Measurements from ENCODE around the gene PRSS22. TPM values are rescaled to one million over a fixed set of nuclear protein-coding genes. Genes with fewer than 3 reads are reported as not detected.

The PRSS22 gene
- total RNA-seq, 2 donors from 2014 or later: 1.9 TPM; not detected in 1

GRCh38 chr16:2820836-2821486 lies 37.0 kb downstream of the PRSS22 start:
- H3K9me3 Mint-ChIP-seq: no peaks in the 10 kb centered on the region
- ATAC-seq (replicated peaks): no peak
- peaks cover 5% of the 10 kb centered on the region for H3K27me3 Mint-ChIP-seq
- H3K4me1 Mint-ChIP-seq: no peaks in the 10 kb centered on the region
- no peak overlapping the region for H3K27ac Mint-ChIP-seq
- H3K36me3 Mint-ChIP-seq (ENCODE audit: low read depth): no peaks in the 10 kb centered on the region
- H3K4me3 Mint-ChIP-seq: no peak overlapping the region

GRCh38 chr16:2819939-2820835 lies 37.8 kb downstream of the PRSS22 start:
- H3K27ac Mint-ChIP-seq: no peak overlapping the region
- H3K4me1 Mint-ChIP-seq: no peaks in the 10 kb centered on the region
- no peaks in the 10 kb centered on the region for H3K9me3 Mint-ChIP-seq
- ATAC-seq (replicated peaks): no peak
- H3K4me3 Mint-ChIP-seq: no peak overlapping the region
- H3K36me3 Mint-ChIP-seq (ENCODE audit: low read depth): no peaks in the 10 kb centered on the region
- peaks cover 5% of the 10 kb centered on the region for H3K27me3 Mint-ChIP-seq

GRCh38 chr16:2819179-2819938 lies 38.6 kb downstream of the PRSS22 start:
- no peak overlapping the region for H3K4me3 Mint-ChIP-seq
- H3K4me1 Mint-ChIP-seq: no peaks in the 10 kb centered on the region
- H3K9me3 Mint-ChIP-seq: no peaks in the 10 kb centered on the region
- no peak for ATAC-seq (replicated peaks)
- H3K36me3 Mint-ChIP-seq (ENCODE audit: low read depth): no peaks in the 10 kb centered on the region
- peaks cover 5% of the 10 kb centered on the region for H3K27me3 Mint-ChIP-seq
- no peak overlapping the region for H3K27ac Mint-ChIP-seq

- no peak for ATAC-seq (replicated peaks)
- Mint-ChIP-seq H3K36me3 (ENCODE audit: low read depth) (no peaks in the 10 kb centered on the region), H3K4me1 (no peaks in the 10 kb centered on the region), H3K27ac (no peak overlapping the region), H3K27me3 (peaks cover 8% of the 10 kb centered on the region), H3K4me3 (no peak overlapping the region), H3K9me3 (no peaks in the 10 kb centered on the region)
Observed at GRCh38 chr16:2818272-2818876, 39.6 kb downstream of the PRSS22 start.

- ATAC-seq (replicated peaks): no peak
- H3K27ac Mint-ChIP-seq: no peak overlapping the region
- H3K36me3 Mint-ChIP-seq (ENCODE audit: low read depth): no peaks in the 10 kb centered on the region
- peaks cover 8% of the 10 kb centered on the region for H3K27me3 Mint-ChIP-seq
- no peak overlapping the region for H3K4me3 Mint-ChIP-seq
- no peaks in the 10 kb centered on the region for H3K4me1 Mint-ChIP-seq
- no peaks in the 10 kb centered on the region for H3K9me3 Mint-ChIP-seq
Observed at GRCh38 chr16:2817340-2818271, 40.4 kb downstream of the PRSS22 start.

- peaks cover 7% of the 10 kb centered on the region for H3K27me3 Mint-ChIP-seq
- no peaks in the 10 kb centered on the region for H3K9me3 Mint-ChIP-seq
- no peaks in the 10 kb centered on the region for H3K36me3 Mint-ChIP-seq (ENCODE audit: low read depth)
- peak; percentile 49 for ATAC-seq (replicated peaks)
- H3K4me1 Mint-ChIP-seq: no peaks in the 10 kb centered on the region
- no peak within 1 kb of the TSS for H3K4me3 Mint-ChIP-seq
- H3K27ac Mint-ChIP-seq: no peak within 1 kb of the TSS
Observed at GRCh38 chr16:2816751-2817339, 41.1 kb downstream of the PRSS22 start, which contains the start of gene PRSS21. Gene PRSS21, plus strand, starts transcription at chr16:2817237. Its CDS starts 32 bp downstream, at chr16:2817269.

GRCh38 chr16:2815299-2815771 lies 42.6 kb downstream of the PRSS22 start:
- no peak overlapping the region for H3K4me3 Mint-ChIP-seq
- no peak overlapping the region for H3K27ac Mint-ChIP-seq
- no peaks in the 10 kb centered on the region for H3K36me3 Mint-ChIP-seq (ENCODE audit: low read depth)
- H3K9me3 Mint-ChIP-seq: no peaks in the 10 kb centered on the region
- H3K27me3 Mint-ChIP-seq: peaks cover 12% of the 10 kb centered on the region
- no peaks in the 10 kb centered on the region for H3K4me1 Mint-ChIP-seq
- ATAC-seq (replicated peaks): no peak

GRCh38 chr16:2814551-2815298 lies 43.2 kb downstream of the PRSS22 start:
- H3K4me1 Mint-ChIP-seq: no peaks in the 10 kb centered on the region
- no peaks in the 10 kb centered on the region for H3K36me3 Mint-ChIP-seq (ENCODE audit: low read depth)
- no peak overlapping the region for H3K27ac Mint-ChIP-seq
- no peaks in the 10 kb centered on the region for H3K9me3 Mint-ChIP-seq
- H3K4me3 Mint-ChIP-seq: no peak overlapping the region
- no peak for ATAC-seq (replicated peaks)
- H3K27me3 Mint-ChIP-seq: peaks cover 16% of the 10 kb centered on the region

- no peaks in the 10 kb centered on the region for H3K9me3 Mint-ChIP-seq
- peaks cover 25% of the 10 kb centered on the region for H3K27me3 Mint-ChIP-seq
- no peak for ATAC-seq (replicated peaks)
- no peaks in the 10 kb centered on the region for H3K4me1 Mint-ChIP-seq
- no peak overlapping the region for H3K27ac Mint-ChIP-seq
- no peaks in the 10 kb centered on the region for H3K36me3 Mint-ChIP-seq (ENCODE audit: low read depth)
- H3K4me3 Mint-ChIP-seq: no peak overlapping the region
Observed at GRCh38 chr16:2813771-2814221, 44.2 kb downstream of the PRSS22 start.

- Mint-ChIP-seq H3K4me1 (no peaks in the 10 kb centered on the region), H3K27me3 (peaks cover 33% of the 10 kb centered on the region), H3K27ac (no peak overlapping the region), H3K4me3 (no peak overlapping the region), H3K9me3 (no peaks in the 10 kb centered on the region), H3K36me3 (ENCODE audit: low read depth) (no peaks in the 10 kb centered on the region)
- ATAC-seq (replicated peaks): no peak
Observed at GRCh38 chr16:2811703-2812471, 46.1 kb downstream of the PRSS22 start.

GRCh38 chr16:2810651-2811050 lies 47.3 kb downstream of the PRSS22 start:
- H3K4me3 Mint-ChIP-seq: no peak overlapping the region
- H3K27me3 Mint-ChIP-seq: peaks cover 33% of the 10 kb centered on the region
- no peak for ATAC-seq (replicated peaks)

More at GRCh38 chr16:2810651-2811050, 47.3 kb downstream of the PRSS22 start:
- no peak overlapping the region for H3K27ac Mint-ChIP-seq
- no peaks in the 10 kb centered on the region for H3K36me3 Mint-ChIP-seq (ENCODE audit: low read depth)
- no peaks in the 10 kb centered on the region for H3K9me3 Mint-ChIP-seq
- no peaks in the 10 kb centered on the region for H3K4me1 Mint-ChIP-seq

All from activated T-helper 17 cell treated with anti-CD3 and anti-CD28 coated beads, Interleukin-2, amount 50 U/mL, for 72 hours (primary cell).